ENCODE results near the gene TAMM41.

- TF ChIP-seq CTCF (IDR thresholded peaks at IDR 0.05; ENCODE audit: low read depth, low read length, missing input control) (no peak), TAF1 (conservative IDR thresholded peaks at IDR 0.05) (no peak), YY1 (IDR thresholded peaks at IDR 0.05) (no peak), GABPA (IDR thresholded peaks at IDR 0.05 in 1 of 2, conservative IDR thresholded peaks at IDR 0.05 in 1 of 2) (no peak), MAX (IDR thresholded peaks at IDR 0.05) (no peak), ZBTB33 (IDR thresholded peaks at IDR 0.05) (no peak)
Observed at GRCh38 chr3:11791339-11792200, 55.1 kb downstream of the TAMM41 start.
